HG03280 (cell line): ENCODE data around the gene ETFB.

ENCODE experiments used
- ATAC-seq: cut with Tn5 transposase; IDR thresholded peaks from one replicate; pipeline ENCODE4 v1.9.1; 2021; ENCODE audit warnings: mild to moderate bottlenecking, moderate library complexity; ENCODE audit not compliant: unreplicated experiment

Gene ETFB

DNA sequence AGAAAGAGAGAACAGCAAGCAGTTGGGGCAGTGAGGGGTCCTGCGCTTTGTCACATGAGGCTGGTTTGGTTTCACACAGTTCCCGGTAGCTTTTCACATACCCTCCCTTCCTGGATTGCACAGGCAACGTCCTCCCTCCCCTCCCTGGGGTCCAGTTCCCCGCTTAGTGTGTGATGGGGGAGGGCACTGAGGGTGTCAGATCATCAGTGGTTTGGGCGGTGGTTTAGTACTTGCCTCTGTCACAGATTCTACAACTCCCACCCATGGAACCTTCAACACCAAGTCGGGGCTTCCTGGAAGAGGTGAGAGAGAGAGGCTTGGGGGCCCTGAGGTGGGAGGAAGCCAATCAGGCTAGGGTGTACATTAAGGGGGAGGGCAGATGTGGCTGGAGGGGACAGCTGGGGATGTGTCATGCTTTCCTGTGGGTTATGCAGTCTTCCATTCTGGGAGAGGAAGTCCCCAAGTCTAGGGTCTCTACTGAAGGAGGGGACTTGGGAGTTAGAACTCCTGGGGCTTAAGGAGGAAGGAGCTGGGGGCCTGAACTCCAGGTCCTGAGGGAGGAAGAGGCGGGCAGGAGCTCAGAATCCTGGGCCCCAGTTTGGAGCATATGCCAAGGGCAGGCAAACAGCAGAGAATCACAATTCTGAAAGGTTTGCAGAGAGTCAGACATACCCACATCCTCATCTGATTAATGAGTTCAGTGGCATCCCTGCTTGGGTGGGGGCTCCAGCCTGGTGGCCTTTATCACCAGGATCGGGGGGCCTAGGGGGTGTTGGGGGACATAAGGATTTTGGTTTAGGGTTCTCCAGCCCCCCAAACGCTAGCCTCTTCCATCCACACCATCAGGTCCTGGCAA, 6.7 kb upstream of the ETFB start, which contains the start of gene NKG7:
TSS of gene NKG7 (minus strand) at position 6 of the 856 bp plus-strand sequence. CDS start 119 bp downstream, outside the sequence.
- ATAC-seq: no peak

GRCh38 chr19:51372021-51372648, 5.9 kb upstream of the ETFB start:
- ATAC-seq: no peak

- ATAC-seq: no peak
These were observed 5.0 kb upstream of the ETFB start for GRCh38 chr19:51371186-51371690.

DNA sequence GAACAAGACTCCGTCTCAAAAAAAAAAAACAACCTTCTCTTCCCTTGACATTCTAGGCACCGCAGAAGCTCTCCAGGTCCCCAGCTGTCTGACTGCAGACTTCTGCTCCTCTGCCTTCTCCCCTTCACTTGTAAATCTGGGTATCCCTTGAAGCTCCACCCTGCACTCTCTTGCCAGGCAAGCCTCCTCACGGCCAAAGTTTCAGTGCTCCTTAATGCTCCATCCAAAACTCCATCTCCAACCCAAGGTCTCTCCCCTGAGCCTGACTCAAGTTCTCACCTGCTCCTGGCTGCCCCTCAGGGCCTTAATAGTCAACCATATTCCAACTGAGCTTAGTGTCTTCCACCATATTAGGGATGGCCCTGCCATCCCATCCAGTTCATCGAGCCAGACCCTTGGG, 4.0 kb upstream of the ETFB start:
- ATAC-seq: no peak

- ATAC-seq: no peak
These were observed 2.4 kb upstream of the ETFB start, which contains the start of gene CLDND2 for GRCh38 chr19:51368366-51369282. Gene CLDND2, minus strand, starts transcription at chr19:51369003. Its CDS starts 426 bp downstream, at chr19:51368577.

DNA sequence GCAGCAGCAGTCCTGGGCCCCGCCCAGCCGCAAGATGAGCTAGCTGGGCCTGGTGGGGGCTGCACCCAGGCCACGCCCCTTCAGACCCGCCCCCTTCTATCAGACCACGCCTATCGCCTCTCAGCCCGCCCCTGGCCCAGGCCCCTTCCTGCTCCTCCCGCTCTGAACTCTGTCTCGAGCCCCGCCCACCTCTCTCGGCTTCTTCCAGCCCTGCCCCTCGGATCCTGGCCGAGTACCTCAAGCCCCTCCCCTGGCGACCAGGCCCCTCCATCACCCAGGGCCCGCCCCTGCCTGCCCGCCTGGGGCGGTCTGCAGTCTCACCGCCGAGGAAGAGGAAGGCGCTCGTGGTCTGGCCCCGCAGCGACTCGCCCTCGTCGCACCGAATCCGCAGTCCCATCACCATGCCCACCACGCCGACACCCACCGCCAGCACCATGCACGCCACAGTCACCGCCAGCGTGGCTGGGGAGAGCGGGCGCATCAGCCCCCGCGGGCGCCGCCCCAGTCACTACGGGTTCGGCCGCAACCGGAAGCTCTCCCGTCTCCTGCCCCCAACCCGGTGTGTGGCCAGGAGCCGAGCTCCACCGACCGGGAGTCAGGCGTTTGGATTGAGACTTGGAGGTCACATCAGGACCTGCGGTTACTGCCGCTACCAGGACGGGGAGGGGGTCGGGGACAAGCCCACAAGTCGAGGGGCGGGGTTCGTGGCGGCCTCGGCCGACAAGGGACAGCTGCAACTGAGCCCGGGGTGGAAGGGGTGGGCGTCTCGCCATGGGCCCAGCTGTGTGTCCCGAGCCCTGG, 1.6 kb upstream of the ETFB start:
- peak; percentile 78 for ATAC-seq

- ATAC-seq: no peak
These were observed 1.0 kb upstream of the ETFB start for GRCh38 chr19:51367255-51367564.

DNA sequence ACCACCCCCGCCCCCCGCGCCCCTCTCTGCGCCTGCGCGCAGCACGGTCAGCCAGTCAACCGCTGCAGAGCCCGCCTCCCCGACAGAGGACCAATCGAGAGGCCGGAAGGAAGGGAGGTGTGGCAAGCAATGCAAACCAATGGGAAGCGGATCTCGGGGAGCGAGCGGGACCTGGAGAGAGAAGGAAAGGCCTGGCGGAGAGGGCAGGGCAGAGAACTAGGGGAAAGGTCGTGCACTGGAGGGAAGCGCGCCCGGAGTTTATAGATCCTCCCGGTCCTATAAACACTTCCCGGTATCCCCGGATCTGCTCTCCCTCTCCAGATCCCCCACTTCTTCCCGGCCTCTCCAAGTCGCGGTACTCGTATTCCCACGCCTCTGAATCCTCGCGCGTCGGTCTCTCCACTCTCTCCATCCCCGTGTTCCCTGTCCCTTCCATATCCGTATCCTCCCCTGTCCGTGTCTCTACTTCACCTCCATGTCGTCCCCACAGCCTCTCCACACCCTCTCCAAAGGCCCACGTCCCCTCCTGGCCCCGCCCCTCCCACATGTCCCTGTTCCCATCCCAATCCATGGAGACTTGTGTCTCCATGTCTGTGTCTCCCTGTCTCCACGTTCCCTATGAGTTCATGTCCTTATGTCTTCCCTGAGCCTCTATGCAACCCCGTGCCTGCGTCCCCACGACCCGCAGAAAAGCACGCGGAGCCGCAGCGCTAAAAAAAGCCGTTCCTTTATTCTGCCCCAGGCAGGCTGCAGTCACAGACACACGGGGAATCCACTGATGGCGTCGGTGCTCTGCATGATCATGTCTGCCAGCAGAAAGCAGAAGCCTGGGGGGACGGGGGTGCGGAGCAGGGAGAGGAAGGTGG, 434 bp upstream of the ETFB start:
- ATAC-seq: peak; percentile 52

DNA sequence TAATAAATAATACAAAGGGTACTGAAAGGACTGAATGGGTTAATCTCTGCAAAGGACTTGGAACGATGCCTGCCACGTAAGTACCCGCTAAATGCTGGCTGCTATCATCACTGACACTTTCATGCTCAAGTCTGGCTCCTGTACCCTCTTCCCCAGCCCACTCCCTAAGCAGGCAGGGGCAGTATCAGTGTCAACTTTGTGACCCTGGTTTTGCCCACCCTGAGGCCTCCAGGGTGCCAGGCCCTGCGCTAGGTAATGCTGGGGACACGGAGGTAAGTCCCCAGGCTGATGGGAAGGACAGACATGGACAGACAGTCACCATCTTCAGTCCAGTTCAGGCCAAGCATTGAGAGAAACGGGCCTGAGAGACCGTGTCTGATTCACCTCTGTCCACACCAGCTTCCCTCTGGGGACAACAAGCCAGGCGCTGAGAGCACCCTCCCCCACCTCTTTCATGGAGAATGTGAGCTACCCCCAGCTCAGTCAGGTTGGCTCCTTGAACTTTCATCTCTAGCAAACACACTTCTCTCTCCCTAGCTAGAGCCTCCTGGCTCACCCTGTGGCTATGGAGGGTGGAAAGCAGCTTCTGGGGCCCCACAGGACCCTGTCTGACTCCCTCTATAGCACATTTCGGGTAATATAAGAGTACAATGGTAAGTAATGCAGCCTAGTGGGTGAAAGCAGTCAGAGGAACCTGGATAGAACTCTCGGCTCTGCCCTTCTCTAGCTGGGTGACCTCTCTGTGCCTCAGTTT, 800 bp downstream of the ETFB start:
- ATAC-seq: no peak

DNA sequence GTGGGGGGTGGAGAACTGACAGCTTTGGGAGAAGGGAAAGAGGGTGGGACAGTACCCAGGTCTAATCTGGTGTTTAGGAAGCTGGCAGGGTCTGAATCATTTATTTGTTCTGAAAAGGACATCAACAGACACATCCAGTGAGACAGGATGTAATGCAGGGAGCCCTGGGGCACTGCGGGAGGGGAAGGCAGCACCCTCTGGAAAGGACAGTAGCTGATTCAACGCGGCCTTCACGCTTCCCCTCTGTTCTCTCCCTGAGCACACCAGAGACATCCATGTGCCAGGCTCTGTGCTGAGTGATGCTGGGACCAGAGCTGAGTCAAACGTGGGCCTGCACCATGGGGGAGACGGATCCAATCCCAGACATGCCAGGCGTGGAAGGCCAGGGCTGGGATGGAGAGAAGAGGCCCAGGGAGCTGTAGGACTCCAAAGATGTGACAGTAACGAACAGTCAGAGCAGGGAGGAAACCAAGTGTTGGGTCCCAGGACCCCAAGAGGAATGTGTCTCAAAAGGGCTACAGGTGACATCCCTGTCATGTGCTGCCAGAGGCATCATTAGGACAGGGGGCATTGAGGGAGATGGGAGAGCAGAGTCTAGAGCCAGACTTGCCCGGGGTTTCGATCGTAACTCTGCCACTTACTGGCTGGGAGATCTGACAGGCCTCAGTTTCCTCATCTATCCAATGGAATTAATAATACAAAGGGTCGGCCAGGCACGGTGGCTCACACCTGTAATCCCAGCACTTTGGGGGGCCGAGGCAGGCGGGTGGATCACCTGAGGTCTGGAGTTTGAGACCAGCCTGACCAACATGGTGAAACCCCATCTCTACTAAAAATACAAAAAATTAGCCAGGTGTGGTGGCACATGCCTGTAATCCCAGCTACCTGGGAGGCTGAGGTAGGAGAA, 1.7 kb downstream of the ETFB start:
- no peak for ATAC-seq

- no peak for ATAC-seq
These were observed 4.9 kb downstream of the ETFB start for GRCh38 chr19:51361239-51361638.

DNA sequence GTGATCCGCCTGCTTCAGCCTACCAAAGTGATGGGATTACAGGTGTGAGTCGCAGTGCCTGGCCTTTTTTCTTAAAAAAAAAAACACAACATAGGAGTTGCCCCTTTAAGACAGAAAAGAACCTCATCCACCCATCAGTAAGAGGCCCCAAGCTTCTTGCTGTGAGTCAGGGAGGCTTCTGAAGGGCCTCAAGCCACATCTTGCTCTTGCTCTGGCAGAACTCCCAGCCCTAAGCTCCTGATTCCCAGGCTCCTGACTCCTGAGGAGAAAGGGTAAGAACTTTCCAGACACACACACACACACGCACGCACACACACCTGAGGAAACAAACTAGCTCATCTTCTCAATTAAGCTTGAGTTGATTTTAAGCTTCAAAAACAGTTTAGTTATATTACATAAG, 6.9 kb downstream of the ETFB start:
- no peak for ATAC-seq

GRCh38 chr19:51357952-51358351, 8.2 kb downstream of the ETFB start:
- ATAC-seq: no peak

DNA sequence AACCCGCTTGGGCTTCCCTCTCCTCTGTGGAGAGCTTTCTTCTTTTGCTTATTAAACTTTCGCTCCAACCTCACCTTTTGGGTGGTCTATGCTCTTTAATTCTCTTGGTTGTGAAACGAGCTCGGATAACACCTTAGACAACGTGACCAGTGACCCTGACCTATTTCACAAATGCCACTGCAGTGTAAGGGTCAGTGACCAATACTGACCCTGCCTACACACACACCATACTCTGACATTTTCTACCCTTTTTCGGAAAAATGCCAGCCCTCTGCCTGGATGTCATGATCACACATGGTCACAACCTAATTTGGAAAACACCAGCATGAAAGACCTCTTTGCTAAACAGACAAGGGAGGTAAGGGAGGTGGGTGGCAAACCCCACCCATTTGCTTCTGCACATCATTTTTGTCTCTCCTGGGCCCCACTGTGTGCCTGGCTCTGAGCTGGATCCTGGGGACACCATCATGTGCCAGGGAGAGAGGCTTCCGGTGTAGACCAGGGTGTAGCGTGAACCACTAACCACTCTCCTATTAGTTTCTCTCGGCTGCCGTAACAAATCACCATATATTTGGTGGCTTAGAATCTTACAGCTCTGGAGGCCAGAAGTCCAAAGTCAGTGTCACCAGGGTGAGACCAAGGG, 9.9 kb downstream of the ETFB start:
- no peak for ATAC-seq

- ATAC-seq: no peak
These were observed 11.4 kb downstream of the ETFB start for GRCh38 chr19:51354742-51355148.

- ATAC-seq: no peak
These were observed 12.0 kb downstream of the ETFB start for GRCh38 chr19:51354103-51354741.
